Astrocyte of the cerebellum (primary cell): ENCODE results near the gene CDK5RAP3.
"Not testable (repeated sequence)": the region's sequence is repeated elsewhere in the genome, so short reads cannot be mapped to it uniquely, and the experiment has no call there.

Source experiments
- DNase-seq: peaks from one replicate; pipeline ENCODE4 v3.0.0-alpha.2; 2011; ENCODE audit warnings: low read depth
- H3K4me3 ChIP-seq: 2 replicates; pipeline ENCODE4 v1.5.1; 2011; ENCODE audit warnings: mild to moderate bottlenecking, low read depth, low read length, moderate library complexity
- CTCF ChIP-seq: IDR thresholded peaks from 2 replicates; pipeline ENCODE4 v1.5.1; 2012; ENCODE audit warnings: low read length, low read depth, moderate library complexity, mild to moderate bottlenecking; ENCODE audit errors: missing control alignments
- in situ Hi-C: cut with HindIII; loops from 2 replicates; pipeline ENCODE4 v1.10.0; 2017; ENCODE audit warnings: low sequenced_read_pairs

The CDK5RAP3 gene

DNA sequence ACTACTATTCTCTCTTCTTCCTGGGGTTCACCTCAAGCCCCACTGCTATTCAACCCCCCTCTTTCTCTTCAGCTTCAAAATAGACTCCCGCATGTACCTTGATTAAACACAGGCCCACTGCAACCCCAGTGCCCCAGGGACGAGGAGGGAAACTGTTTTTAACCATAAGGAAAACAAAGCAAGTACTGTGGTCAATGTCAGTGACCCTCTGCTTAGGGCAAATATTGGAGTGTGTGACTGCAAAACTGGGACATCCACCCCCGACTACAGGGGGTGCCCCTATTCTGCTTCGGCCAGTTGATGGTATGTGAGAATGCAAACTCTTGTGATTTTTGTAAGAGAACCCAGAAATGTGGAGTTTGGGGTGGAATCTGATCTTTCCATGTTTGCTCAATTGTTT is 39.1 kb upstream of the CDK5RAP3 start:
- DNase-seq = no peak
- no peak overlapping the region for H3K4me3 ChIP-seq
- in situ Hi-C loops = no loop called here
- TF ChIP-seq CTCF = no peak

DNA sequence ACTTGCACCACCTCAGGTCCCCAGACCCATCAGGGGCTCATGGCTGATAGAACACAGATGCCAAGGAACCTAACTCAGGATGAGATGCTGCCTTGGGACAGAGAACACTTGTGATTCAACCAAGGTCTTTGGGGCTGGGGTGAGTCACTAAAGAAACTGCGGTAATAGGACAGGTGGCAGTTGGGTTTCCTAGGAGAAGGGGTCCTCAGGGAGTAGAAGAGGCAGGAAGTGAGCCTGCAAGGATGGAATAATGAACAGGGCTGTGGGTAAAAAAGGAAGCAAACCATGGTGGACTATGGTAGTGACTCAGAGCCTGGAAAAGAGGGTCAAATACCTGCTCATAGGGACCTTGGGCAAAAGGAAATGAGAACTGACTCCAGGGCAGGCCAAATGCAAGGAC is 36.1 kb upstream of the CDK5RAP3 start:
- in situ Hi-C loops = no loop called here
- no peak overlapping the region for H3K4me3 ChIP-seq
- DNase-seq = no peak
- no peak for TF ChIP-seq CTCF

- not testable (repeated sequence) for DNase-seq
These were observed 35.4 kb upstream of the CDK5RAP3 start for GRCh38 chr17:47935468-47935867.

GRCh38 chr17:47935961-47936360 is 35.0 kb upstream of the CDK5RAP3 start:
- in situ Hi-C loops = no loop called here
- peak; percentile 23 for DNase-seq
- no peak for TF ChIP-seq CTCF
- H3K4me3 ChIP-seq = no peak overlapping the region

More at GRCh38 chr17:47935468-47935867, 35.4 kb upstream of the CDK5RAP3 start:
- in situ Hi-C loops, H3K4me3 ChIP-seq: not testable (repeated sequence)

GRCh38 chr17:47937941-47938340 is 33.0 kb upstream of the CDK5RAP3 start:
- no peak overlapping the region for H3K4me3 ChIP-seq
- in situ Hi-C loops = no loop called here
- no peak for DNase-seq
- TF ChIP-seq CTCF = no peak

DNA sequence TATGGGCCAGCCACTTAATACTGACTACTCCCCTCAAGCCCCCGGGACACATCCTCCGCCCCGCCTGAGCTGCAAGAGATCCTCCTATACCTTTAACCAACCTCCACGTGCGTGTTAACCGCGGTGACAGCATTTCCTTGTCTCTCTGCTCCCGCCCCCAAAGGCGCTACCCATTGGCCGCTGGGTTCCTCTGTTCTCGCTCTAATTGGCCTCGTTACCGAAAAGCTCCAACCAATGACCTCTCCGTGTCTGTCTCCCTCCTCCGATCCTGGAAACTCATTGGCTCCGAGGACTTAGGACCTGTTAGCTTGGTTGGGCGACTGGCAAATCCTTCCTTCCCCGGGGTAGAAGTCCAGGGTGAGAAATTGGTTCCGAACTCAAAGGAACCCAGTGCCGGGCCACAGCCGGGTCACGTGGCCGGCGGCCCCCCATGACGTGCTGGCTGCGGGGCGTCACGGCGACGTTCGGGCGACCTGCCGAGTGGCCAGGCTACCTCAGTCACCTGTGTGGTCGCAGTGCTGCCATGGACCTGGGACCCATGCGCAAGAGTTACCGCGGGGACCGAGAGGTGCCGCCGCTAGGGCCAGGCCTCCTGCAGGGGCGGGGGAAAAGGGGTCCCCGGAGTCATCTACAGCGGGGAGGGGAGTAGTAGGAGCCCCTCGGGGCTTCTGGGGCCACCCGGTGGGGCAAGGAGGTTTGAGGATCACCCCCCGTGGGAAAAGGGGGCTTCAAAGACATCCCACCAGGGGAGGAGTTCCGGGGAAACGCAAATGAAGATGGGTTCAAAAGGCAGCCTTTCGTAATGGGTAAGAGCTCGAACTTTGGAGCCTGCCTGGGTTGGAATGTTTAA is 29.4 kb upstream of the CDK5RAP3 start, which contains the start of gene PNPO:
Gene PNPO (plus strand): TSS at position 326 of the 850 bp plus-strand sequence. CDS start 105 bp downstream, at position 431.
- TF ChIP-seq CTCF = no peak
- H3K4me3 ChIP-seq = peak within 1 kb of the TSS; percentile 52
- in situ Hi-C loops = loop anchor here (5.0 kb wide), 1 partner anchor 84 kb away; no protein-coding TSS in a partner anchor
- DNase-seq = peak; percentile 96

GRCh38 chr17:47942096-47942510 is 28.8 kb upstream of the CDK5RAP3 start:
- peak overlapping the region; percentile 52 for H3K4me3 ChIP-seq
- no peak for DNase-seq
- in situ Hi-C loops = loop anchor here (5.0 kb wide), 1 partner anchor 85 kb away; no protein-coding TSS in a partner anchor

More at GRCh38 chr17:47942096-47942510, 28.8 kb upstream of the CDK5RAP3 start:
- TF ChIP-seq CTCF = no peak
